Liver (tissue), 9 donors: ENCODE measurements around the gene TBX6. TPM values are rescaled to one million over a fixed set of nuclear protein-coding genes. Genes with fewer than 3 reads are reported as not detected.

ENCODE experiments used
- DNase-seq: peaks from one replicate; pipeline ENCODE4 v3.0.0-alpha.2; 2017; ENCODE audit warnings: low spot score
- H3K27ac ChIP-seq, 2 donors: one replicate each; pipeline ENCODE4 v1.7.0; 2013; ENCODE audit warnings: inconsistent platforms in 2 of 2, low read length in 2 of 2, control low read depth in 1 of 2, low read depth in 1 of 2, mild to moderate bottlenecking in 1 of 2
- H3K27me3 ChIP-seq, 4 donors: one replicate each; pipeline versions ENCODE4 v1.6.1 to v1.7.0; 2013; ENCODE audit warnings: low read length in 3 of 4, inconsistent platforms in 1 of 4, mild to moderate bottlenecking in 1 of 4, moderate library complexity in 1 of 4; ENCODE audit not compliant: control insufficient read depth in 4 of 4, insufficient read depth in 4 of 4
- H3K36me3 ChIP-seq, 4 donors: one replicate each; pipeline versions ENCODE4 v1.6.1 to v1.7.0; 2013; ENCODE audit warnings: low read length in 3 of 4, mild to moderate bottlenecking in 3 of 4, low read depth in 1 of 4, moderate library complexity in 1 of 4; ENCODE audit not compliant: control insufficient read depth in 4 of 4, insufficient read depth in 3 of 4
- H3K4me1 ChIP-seq, 4 donors: one replicate each; pipeline versions ENCODE4 v1.6.1 to v1.7.0; 2013; ENCODE audit warnings: low read length in 3 of 4, mild to moderate bottlenecking in 3 of 4, moderate library complexity in 1 of 4; ENCODE audit not compliant: control insufficient read depth in 4 of 4, insufficient read depth in 4 of 4
- H3K4me3 ChIP-seq, 3 donors: one replicate each; pipeline versions ENCODE4 v1.6.1 to v1.7.0; 2013; ENCODE audit warnings: low read length in 3 of 3, control low read depth in 1 of 3, low read depth in 1 of 3, mild to moderate bottlenecking in 1 of 3
- H3K9ac ChIP-seq, 2 donors: one replicate each; pipeline ENCODE4 v1.7.0; 2013; ENCODE audit warnings: low read length in 2 of 2, mild to moderate bottlenecking in 2 of 2, moderate library complexity in 2 of 2, control low read depth in 1 of 2, low read depth in 1 of 2
- H3K9me3 ChIP-seq, 4 donors: one replicate each; pipeline versions ENCODE4 v1.6.1 to v1.7.0; 2013; ENCODE audit warnings: low read length in 3 of 4; ENCODE audit not compliant: control insufficient read depth in 4 of 4
- EGR1 ChIP-seq, 2 donors: IDR thresholded peaks; 2 replicates each; pipeline ENCODE4 v1.6.1; 2016 to 2018; ENCODE audit warnings: antibody characterized with exemption in 2 of 2, low read depth in 2 of 2
- FOXA1 ChIP-seq: IDR thresholded peaks from 2 replicates; pipeline ENCODE4 v1.6.1; 2016; ENCODE audit warnings: antibody characterized with exemption
- FOXA2 ChIP-seq: IDR thresholded peaks from 2 replicates; pipeline ENCODE4 v1.6.1; 2016; ENCODE audit warnings: antibody characterized with exemption
- HNF4G ChIP-seq: IDR thresholded peaks from 2 replicates; pipeline ENCODE4 v1.6.1; 2016; ENCODE audit warnings: antibody characterized with exemption
- NR2F2 ChIP-seq: IDR thresholded peaks from 2 replicates; pipeline ENCODE4 v1.6.1; 2016; ENCODE audit warnings: antibody characterized with exemption
- RAD21 ChIP-seq, 2 donors: IDR thresholded peaks; 2 replicates each; pipeline ENCODE4 v1.6.1; 2016; ENCODE audit warnings: antibody characterized with exemption in 2 of 2, mild to moderate bottlenecking in 2 of 2
- RXRA ChIP-seq, 2 donors: IDR thresholded peaks; 2 replicates each; pipeline ENCODE4 v1.6.1; 2017 to 2018; ENCODE audit warnings: antibody characterized with exemption in 2 of 2, mild to moderate bottlenecking in 1 of 2
- SP1 ChIP-seq: IDR thresholded peaks from 2 replicates; pipeline ENCODE4 v1.6.1; 2018; ENCODE audit warnings: antibody characterized with exemption, mild to moderate bottlenecking
- TAF1 ChIP-seq: conservative IDR thresholded peaks from 2 replicates; pipeline ENCODE4 v1.6.1; 2016; ENCODE audit warnings: antibody characterized with exemption, mild to moderate bottlenecking
- WGBS: extraction: QIAGEN DNeasy Blood & Tissue Kit; methylation state at CpG from one replicate; pipeline ENCODE4 v1.1.7; 2013; 5-methylcytosine and 5-hydroxymethylcytosine counted together
- polyA plus RNA-seq, 2 donors: library from polyadenylated mRNA; stranded (reverse) in 1 of 2; unstranded in 1 of 2; fragments of 200-250 nt in 1 of 2; fragments of >200 nt in 1 of 2; fragmentation: Nextera tagmentation in 1 of 2; extraction: Ambion mirVana in 1 of 2; gene quantifications; one replicate each; pipeline versions ENCODE4 v1.2.1 to v1.2.3, GENCODE V29; 2013 to 2015
- total RNA-seq, 2 donors: library from RNA; depleted of rRNA; stranded (reverse); fragments of >200 nt; gene quantifications; one replicate each; pipeline ENCODE4 v1.2.3, GENCODE V29; 2014
- TF ChIP-seq, protein P1 (sequence below): IDR thresholded peaks from 2 replicates; pipeline ENCODE4 v1.6.1; 2016; ENCODE audit warnings: antibody characterized with exemption
- TF ChIP-seq, protein P2 (sequence below): IDR thresholded peaks from 2 replicates; pipeline ENCODE4 v1.6.1; 2016; ENCODE audit warnings: antibody characterized with exemption, mild to moderate bottlenecking
- TF ChIP-seq, protein P3 (sequence below): IDR thresholded peaks from 2 replicates; pipeline ENCODE4 v1.6.1; 2016; ENCODE audit warnings: antibody characterized with exemption
- donor health status: healthy.
- donor health status: healthy.
- donor health status: healthy.
- donor health status: healthy.
- donor health status: healthy.

Gene TBX6
- total and polyA plus RNA-seq, 4 donors, result 0.09 to 0.26 (median 0.18) TPM

DNA sequence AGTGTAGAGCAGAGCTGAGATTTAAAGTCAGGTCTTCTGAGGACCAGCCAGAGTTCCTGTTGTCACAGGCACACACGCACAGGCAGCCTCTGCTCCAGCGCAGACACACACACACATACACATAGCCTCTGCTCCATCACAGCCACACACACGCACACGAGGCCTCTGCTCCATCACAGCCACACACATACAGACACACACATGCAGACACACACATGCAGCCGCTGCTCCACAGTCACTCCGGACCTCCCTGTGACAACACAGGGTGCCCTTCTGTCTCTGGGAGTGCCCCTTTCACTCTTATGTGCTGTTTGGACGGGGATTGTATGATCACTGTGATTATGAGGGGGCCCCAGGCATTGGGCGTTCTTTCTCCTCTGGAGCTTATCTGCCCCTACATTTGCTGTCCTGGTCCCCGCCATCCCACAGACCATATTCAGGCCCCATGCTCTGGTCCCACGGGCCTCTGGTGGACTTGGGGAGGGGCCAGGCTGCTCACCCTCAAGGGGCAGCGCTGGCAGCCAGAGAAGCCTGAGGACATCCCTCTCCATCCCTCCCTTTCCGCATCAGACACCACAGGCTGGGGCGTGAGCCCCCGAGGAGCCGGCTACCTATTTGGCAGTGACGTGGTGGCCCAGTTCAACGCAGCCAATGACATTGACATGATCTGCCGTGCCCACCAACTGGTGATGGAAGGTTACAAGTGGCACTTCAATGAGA, 7.5 kb downstream of the TBX6 start:
- no peak overlapping the region for H3K27ac ChIP-seq
- peaks cover 28 to 43% (median 40%) of the 10 kb centered on the region in 4 donors for H3K36me3 ChIP-seq
- DNase-seq, result no peak
- no peak overlapping the region for H3K4me3 ChIP-seq
- 94% methylated on average over 18 of the region's 18 CpGs for WGBS
- no peak overlapping the region for H3K9ac ChIP-seq
- TF ChIP-seq RXRA (IDR thresholded peaks at IDR 0.05), result no peak
- TF ChIP-seq, protein P1, sequence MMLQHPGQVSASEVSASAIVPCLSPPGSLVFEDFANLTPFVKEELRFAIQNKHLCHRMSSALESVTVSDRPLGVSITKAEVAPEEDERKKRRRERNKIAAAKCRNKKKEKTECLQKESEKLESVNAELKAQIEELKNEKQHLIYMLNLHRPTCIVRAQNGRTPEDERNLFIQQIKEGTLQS, result no peak
- TF ChIP-seq RAD21 (IDR thresholded peaks at IDR 0.05), result no peak
- no peak for TF ChIP-seq FOXA2
- TF ChIP-seq, protein P2, sequence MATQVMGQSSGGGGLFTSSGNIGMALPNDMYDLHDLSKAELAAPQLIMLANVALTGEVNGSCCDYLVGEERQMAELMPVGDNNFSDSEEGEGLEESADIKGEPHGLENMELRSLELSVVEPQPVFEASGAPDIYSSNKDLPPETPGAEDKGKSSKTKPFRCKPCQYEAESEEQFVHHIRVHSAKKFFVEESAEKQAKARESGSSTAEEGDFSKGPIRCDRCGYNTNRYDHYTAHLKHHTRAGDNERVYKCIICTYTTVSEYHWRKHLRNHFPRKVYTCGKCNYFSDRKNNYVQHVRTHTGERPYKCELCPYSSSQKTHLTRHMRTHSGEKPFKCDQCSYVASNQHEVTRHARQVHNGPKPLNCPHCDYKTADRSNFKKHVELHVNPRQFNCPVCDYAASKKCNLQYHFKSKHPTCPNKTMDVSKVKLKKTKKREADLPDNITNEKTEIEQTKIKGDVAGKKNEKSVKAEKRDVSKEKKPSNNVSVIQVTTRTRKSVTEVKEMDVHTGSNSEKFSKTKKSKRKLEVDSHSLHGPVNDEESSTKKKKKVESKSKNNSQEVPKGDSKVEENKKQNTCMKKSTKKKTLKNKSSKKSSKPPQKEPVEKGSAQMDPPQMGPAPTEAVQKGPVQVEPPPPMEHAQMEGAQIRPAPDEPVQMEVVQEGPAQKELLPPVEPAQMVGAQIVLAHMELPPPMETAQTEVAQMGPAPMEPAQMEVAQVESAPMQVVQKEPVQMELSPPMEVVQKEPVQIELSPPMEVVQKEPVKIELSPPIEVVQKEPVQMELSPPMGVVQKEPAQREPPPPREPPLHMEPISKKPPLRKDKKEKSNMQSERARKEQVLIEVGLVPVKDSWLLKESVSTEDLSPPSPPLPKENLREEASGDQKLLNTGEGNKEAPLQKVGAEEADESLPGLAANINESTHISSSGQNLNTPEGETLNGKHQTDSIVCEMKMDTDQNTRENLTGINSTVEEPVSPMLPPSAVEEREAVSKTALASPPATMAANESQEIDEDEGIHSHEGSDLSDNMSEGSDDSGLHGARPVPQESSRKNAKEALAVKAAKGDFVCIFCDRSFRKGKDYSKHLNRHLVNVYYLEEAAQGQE, result no peak
- TF ChIP-seq HNF4G, result no peak
- TF ChIP-seq SP1, result no peak
- TF ChIP-seq, protein P3, sequence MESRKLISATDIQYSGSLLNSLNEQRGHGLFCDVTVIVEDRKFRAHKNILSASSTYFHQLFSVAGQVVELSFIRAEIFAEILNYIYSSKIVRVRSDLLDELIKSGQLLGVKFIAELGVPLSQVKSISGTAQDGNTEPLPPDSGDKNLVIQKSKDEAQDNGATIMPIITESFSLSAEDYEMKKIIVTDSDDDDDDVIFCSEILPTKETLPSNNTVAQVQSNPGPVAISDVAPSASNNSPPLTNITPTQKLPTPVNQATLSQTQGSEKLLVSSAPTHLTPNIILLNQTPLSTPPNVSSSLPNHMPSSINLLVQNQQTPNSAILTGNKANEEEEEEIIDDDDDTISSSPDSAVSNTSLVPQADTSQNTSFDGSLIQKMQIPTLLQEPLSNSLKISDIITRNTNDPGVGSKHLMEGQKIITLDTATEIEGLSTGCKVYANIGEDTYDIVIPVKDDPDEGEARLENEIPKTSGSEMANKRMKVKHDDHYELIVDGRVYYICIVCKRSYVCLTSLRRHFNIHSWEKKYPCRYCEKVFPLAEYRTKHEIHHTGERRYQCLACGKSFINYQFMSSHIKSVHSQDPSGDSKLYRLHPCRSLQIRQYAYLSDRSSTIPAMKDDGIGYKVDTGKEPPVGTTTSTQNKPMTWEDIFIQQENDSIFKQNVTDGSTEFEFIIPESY, result no peak
- no peak for TF ChIP-seq TAF1
- H3K9me3 ChIP-seq, result no peaks in the 10 kb centered on the region
- H3K4me1 ChIP-seq, result peaks cover 1 to 12% (median 5%) of the 10 kb centered on the region in 4 donors
- no peaks in the 10 kb centered on the region for H3K27me3 ChIP-seq

DNA sequence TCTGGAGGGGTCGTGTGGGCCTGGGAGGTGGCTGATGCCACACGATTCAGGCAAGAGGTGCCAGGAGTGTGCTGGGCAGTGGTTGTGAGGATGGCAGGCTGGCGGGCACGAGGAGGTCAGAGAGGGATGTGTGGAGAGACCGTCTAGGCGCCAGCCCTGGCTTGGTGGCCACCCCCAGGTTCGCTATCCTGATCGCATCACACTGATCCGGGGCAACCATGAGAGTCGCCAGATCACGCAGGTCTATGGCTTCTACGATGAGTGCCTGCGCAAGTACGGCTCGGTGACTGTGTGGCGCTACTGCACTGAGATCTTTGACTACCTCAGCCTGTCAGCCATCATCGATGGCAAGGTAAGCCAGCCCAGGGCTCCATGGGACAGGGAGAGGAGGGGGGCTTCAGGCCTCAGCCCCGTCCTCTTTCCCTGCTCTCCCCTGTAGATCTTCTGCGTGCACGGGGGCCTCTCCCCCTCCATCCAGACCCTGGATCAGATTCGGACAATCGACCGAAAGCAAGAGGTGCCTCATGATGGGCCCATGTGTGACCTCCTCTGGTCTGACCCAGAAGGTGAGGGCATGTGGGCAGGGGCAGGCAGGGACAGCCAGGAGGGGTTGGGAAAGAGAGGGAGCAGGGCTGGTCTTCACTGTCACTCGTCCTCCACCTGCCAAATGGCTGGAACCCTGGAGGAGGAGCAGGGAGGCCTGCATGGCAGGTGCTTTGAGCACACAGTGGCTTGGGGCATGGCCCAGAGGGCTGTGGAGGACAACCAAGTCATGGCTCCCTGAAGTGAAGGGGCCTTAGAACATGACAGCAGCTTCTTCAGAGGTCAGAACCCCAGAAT, 8.3 kb downstream of the TBX6 start:
- Histone ChIP-seq H3K4me1 (peaks cover 1 to 17% (median 5%) of the 10 kb centered on the region in 4 donors), H3K4me3 (no peak overlapping the region), H3K9me3 (no peaks in the 10 kb centered on the region), H3K27me3 (no peaks in the 10 kb centered on the region), H3K27ac (no peak overlapping the region), H3K9ac (no peak overlapping the region), H3K36me3 (peaks cover 30 to 43% (median 40%) of the 10 kb centered on the region in 4 donors)
- TF ChIP-seq NR2F2, result no peak
- TF ChIP-seq, protein P3, result no peak
- TF ChIP-seq, protein P1, result no peak
- no peak for TF ChIP-seq TAF1
- no peak for TF ChIP-seq HNF4G
- no peak for TF ChIP-seq SP1
- no peak for TF ChIP-seq RXRA (IDR thresholded peaks at IDR 0.05)
- TF ChIP-seq FOXA1, result no peak
- no peak for TF ChIP-seq EGR1 (IDR thresholded peaks at IDR 0.05; ENCODE audit: low read depth in 2 of 2)
- WGBS, result 94% methylated on average over 24 of the region's 24 CpGs
- DNase-seq, result no peak
